ENCODE data around the gene CNTROB.

GRCh38 chr17:7956228-7956965, 24.4 kb downstream of the CNTROB start:
- TF ChIP-seq EZH2 (IDR thresholded peaks at IDR 0.05; ENCODE audit: borderline replicate concordance, low read depth, low read length, severe bottlenecking) (no peak), CTCF (IDR thresholded peaks at IDR 0.05; ENCODE audit: borderline replicate concordance, extremely low read depth, low read length, poor library complexity, severe bottlenecking) (no peak)

Measured in DND-41 (cell line).